Erythroblast (primary cell): ENCODE data around the gene IGSF3.

ENCODE experiments used
- DNase-seq, 2 experiments: peaks; one replicate each; lab custom pipeline; 2025; lab: John Stamatoyannopoulos, UW
- GATA1 ChIP-seq: IDR thresholded peaks from 2 replicates; pipeline ENCODE4 v1.6.1; 2011; ENCODE audit warnings: low read depth, mild to moderate bottlenecking, control low read depth, low read length, moderate library complexity
- POLR2A ChIP-seq: IDR thresholded peaks from 2 replicates; pipeline ENCODE4 v1.6.1; 2011; ENCODE audit warnings: mild to moderate bottlenecking, low read length

The IGSF3 gene

DNA sequence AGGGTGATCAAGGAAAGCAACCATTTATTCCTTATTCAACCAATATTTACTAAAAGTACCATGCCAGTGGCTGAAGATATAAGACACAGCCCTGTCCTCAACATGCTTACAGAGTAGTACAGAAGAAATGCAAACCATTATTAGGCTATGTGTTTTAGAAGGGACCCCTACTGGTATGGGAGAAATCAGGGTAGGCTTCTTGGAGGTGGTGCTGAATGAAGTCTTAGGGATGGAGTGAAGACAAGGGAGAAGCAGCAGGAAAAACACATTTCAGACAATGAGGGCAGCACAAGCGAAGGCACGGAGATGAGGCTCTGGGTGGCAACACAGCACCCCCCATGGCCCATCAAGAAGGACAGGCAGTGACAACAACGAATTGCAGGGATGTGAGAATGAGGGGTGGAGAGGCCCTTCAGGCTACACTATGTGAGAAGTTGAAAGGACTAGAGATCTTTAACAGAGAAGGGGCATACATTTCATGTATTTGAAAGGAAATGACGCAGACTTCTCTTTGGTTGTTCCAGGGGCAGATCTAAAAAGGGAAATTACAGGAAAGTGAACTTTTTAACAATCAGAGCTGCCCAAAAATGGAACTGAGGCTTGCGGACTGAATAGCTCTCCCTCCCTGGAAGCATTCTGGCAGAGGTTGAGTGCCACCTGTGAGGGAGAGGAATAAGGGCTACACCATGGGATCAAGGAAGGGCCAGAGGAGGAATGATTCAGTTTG, 79.9 kb downstream of the IGSF3 start:
- TF ChIP-seq GATA1 (no peak), POLR2A (no peak)
- DNase-seq: no peak

DNA sequence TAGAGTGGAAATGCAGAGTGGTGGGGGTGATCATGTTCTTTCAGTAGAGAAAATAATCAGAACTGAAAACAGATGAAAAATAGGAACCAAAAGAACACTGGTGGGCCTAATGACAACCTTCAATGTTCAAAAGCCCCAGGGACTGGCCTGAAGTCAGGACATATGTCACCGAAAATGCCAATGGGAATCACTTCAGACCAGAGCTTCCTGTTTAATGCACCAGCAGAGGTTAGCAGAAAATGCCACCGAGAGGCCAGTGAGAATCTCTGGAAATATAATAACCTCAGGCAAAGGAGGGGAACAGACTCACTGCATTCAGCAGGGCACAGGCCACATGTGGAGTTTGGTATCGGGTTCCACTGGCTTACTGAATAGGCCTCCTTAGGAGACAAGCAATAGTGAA, 80.8 kb downstream of the IGSF3 start:
- DNase-seq: no peak
- TF ChIP-seq POLR2A (no peak), GATA1 (no peak)

DNA sequence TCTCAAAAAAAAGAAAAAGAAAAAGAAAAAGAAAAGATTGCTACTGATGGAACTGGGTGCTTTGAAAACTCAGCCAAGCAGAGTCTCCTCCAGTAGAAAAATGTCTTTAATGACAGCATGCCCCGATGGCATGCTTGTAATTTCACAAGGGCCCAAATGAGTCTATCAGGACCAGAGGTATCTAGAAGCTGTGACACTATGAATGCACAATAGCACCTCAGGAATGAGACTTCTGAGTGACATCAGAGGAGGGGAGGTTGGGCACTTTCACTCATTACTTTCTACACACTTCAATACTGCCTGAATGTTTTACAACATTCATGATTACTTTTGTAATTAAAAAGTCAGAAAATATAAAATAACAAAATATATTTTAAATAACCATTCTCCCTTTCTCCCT, 81.6 kb downstream of the IGSF3 start:
- DNase-seq: no peak
- TF ChIP-seq GATA1: no peak
- no peak for TF ChIP-seq POLR2A

DNA sequence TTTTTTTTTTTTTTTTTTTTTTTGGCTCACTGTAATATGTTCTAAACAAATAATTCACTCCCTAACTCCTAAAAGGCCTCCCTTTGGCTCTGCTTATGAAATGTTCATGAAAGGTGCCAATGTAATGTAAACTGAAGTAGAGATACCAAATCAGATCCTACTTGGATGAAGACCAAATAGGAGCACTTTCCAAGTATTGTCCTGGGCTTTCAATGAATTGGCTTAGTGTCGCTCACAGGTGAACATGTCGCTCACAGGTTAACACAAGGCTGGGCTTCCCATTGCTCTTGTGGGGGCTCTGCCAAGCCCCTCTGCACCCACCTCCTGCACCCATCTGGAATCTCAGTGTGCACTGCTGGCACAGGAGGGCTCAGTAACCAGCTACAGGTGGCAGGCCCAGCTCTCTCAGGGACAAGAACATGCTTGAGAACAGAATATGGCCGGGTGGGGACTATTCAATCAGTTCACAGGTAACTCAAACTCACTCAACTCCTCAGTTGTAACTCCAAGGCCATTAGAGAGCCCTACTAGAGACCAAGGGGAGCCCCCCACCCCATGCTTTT, 86.1 kb downstream of the IGSF3 start:
- DNase-seq: no peak
- TF ChIP-seq GATA1 (no peak), POLR2A (no peak)

DNA sequence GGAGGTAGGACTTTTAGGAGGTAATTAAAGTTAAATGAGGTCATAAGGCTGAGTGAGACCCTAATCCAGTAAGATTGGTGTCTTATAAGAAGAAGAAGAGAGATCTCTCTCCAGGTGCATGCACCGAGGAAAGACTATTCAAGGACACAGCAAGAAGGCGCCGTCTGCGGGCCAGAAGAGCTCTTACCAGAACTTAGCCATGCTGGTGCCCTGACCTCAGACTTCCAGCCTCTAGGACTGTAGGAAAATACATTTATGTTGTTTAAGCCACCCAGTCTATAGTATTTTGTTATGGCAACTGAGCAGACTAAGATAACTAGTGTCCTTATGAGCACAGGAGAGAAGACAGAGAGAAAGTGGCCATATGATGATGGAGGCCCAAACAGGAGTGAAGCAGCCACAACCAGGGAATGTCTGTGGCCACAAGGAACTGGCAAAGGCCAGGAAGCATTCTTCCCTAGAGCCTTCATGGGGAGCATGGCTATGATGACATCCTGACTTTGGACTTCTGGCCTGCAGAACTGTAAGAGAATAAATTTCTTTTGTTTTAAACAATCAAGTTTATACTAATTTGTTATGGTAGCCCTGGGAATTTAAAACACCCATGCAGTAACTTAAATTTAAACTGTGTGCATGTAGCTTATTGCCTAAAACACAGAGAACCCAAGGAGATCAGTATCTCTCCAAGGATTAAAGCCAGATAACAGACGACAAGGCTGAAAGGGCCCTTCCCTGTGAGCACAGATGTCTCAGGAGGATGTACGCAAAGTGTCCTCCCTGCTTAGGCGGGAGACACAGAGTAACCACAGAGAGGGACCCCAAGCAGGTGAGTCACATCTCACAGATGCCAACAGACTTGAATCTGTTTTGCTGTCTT, 86.8 kb downstream of the IGSF3 start:
- no peak for DNase-seq
- TF ChIP-seq GATA1: no peak
- no peak for TF ChIP-seq POLR2A

DNA sequence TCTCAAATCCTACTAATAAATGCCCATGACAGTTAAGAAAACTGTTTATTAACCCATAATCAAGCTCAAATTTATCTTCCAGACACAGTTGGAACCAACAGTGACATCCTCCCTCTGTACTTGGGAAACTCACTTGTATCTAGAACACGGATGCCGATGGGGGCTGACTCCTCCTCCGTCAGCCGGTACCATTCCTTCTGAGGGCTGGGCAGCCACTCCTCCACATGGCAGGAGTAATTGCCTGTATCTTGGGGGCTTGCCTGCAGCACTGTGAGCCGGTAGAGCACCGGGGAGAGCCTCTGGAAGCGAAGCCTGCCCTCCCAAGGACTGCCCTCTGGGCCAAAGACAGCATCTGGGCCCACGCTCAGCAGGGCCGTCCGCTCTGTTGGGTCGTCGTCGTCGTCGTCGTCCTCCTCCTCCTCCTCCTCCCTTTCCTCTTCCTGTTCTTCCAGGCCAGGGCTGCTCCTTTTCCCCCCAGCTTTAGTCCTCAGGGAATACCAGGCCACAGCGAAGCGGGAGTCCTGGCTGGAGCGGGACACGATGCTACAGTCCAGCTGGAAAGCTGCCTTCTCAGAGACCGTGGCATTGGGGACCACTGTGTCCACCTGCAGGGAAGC, 88.2 kb downstream of the IGSF3 start:
- no peak for TF ChIP-seq POLR2A
- no peak for TF ChIP-seq GATA1
- no peak for DNase-seq

DNA sequence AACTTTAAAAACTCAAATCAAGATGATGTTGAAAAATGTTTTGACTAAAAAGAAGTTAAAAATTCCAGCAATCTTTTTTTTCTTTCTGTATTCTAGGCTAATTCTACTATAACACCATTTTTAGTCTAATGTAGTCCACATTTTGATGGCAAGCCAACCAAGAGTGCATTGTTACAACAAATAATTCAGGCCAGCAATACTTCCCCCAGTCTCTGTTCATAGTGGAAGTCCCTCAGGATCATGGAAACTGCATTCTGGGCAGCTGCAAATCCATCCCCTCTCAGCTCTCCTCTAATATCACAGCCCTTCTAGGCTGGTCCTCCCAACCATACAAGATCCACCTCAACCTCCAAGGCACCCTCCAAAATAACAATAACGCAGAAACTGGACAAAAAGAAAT, 89.0 kb downstream of the IGSF3 start:
- TF ChIP-seq POLR2A (no peak), GATA1 (no peak)
- DNase-seq: no peak

DNA sequence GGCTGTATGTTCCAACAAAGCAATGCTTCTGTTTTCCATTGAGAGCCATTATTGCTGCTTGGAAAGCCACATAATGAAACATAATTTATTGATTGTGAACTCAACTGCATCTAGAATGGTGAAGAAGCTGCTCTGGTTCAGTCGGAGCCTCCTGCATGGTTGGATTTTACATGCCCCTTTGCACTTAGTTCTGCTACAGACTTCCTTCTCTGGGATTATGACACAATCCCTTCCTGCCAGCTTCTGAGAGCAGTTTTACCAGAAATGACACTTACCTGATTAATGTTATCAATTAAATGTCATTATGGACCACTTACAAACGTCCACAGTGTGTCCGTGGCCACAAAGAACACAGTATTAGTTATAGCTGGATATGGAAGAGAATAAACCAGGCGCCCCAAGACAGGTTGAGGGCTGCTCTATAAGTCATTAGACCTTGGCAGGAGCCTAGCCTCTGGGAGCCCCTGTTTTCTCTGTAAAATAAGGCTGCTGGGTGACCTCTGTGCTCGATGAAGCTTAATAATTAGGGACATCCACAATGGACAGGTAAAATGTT, 89.7 kb downstream of the IGSF3 start:
- no peak for DNase-seq
- TF ChIP-seq GATA1 (no peak), POLR2A (no peak)

DNA sequence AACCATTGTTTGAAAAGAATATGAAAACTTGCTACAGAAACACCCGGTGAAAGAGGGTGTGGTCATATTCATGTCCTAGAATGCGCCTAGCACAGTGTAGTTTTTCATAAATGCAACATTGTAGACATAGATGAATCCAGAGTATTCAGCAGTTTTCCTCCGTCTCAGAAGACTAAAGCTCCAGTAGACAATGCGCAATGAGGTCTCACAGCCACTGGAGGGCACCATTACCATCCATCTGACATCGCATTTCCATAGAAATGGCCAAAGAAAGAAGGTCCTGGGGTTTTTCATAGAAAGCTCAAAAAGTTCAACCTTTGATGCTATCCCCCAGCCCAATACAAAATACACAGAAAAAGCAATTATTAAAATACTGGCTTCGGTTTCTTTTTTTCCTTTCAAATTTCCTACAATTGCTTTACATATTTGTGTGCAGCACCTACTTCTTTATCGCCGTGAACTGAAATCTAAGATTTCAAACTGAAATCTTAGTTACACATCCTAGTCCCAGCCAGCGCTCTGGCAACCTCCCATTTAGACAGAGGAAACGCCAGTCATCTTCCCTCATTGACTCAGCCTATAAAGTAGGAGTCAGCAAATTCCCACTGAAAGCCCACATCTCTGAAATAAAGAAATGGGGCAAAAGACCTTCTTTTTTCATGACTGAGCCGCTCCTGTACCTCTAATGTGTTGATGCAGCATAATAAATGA, 92.8 kb downstream of the IGSF3 start:
- TF ChIP-seq GATA1 (no peak), POLR2A (no peak)
- peak; percentile 75 to 88 for DNase-seq

DNA sequence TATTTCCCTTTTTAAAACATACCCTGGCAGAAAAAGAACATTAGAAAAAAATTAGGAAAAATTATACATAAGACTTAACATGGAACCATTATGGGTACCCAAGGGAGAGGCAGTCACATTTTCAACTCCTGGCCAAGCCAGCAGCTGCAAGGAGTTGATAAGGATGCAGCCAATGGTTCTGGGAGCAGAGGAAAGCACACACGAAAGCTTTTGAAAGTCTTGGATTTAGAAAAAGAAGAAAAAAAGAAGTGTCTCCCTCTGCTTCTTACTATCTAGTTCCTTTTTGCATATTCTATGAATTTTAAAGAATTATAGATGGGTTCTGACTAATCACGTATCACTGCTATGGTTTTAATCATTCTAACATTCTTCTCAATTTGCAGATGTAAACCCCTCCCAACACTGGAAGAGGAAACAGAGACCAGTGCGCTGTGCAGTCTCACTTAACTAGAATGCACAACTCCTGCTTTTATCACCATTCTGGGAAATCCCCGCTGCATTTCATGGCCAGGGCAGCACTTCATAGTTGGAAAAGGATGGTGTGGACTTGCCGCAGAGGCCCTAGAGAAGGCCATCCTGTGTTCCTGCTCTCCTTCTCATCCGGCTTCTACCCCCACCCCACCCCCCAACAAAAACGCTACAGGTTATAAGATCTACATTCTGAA, 94.0 kb downstream of the IGSF3 start:
- TF ChIP-seq POLR2A: no peak
- TF ChIP-seq GATA1: no peak
- DNase-seq: peak; percentile 89 to 91

DNA sequence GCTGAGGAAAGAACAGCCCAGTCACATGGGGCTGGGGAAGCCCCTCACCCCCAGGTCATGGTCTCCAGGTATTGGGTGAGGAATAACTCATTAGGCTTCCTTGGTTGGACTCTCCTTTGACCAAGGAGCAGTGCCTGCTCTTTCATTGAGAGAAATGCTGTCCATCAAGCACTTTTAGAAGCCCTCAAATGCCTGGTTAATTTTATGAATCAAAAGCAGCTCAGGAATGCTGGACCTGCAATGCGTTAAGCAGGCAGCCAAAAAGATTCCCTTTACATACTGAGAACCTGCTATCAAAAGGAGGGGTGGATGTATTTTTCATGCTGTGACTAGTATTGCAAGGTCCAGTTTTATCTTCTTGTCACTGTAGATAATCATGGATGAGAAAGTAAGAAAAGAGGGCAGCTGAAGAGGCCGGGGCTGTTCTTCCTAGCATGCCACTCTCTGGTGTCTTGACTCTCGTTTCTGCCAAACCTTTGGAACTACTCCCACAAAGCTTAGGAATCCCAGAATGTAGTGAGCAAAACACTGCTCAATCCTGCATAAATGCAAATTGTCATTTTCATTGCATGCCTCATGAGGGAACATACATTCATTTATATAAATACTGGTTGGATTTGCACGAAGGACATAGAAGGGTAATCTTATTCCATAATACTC, 94.6 kb downstream of the IGSF3 start:
- TF ChIP-seq GATA1: no peak
- TF ChIP-seq POLR2A: no peak
- peak; percentile 53 to 65 for DNase-seq

DNA sequence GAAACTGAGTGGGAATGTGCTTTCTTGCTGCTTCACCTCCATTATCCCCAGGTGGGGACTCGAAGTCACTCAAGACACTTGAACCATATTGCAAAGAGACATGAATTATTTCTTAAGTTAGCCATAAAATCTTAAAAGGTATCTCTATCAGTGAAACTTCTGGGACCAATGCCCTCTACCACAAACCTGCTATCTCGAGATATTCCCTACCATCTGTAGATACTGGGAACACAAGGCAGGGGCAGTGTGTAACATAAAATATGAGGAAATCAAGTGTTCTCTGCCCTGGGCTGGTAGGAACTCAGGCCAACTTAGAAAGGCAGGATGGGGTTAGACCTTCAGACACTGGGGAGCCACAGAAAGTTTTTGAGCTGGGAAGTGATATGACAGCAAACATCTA, 95.4 kb downstream of the IGSF3 start:
- peak; percentile 36 to 55 for DNase-seq
- no peak for TF ChIP-seq GATA1
- no peak for TF ChIP-seq POLR2A
